ENCODE results near the gene DCAKD.

DNA sequence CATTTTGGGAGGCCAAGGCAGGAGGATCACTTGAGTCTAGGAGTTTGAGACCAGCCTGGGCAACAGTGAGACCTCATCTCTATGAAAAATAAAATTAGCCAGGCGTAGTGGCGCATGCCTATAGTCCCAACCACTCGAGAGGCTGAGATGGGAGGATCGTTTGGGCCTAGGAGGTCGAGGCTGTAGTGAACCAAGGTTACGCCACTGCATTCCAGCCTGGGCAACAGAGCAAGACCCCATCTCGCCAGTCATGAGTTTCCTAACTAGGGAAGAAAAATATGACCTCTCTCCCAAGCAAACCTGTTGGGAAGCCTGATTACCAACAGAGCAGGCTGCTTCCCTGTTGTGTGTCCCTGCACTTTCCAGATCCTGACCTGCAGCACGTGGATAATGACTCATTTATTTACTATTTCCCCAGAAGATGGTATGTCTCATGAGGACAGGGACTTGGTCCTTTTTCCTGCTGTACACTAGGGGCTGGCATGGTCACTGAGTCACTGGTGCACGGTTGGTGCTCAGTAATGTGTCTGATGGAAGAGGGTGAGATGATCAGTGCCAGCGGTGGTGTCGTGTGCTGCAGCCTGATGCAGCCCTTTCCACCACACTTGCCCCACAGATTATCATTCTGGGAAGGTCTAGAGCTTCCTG is 40.5 kb upstream of the DCAKD start:
- no peak for TF ChIP-seq POLR2A (IDR thresholded peaks at IDR 0.05)
- TF ChIP-seq CTCF (IDR thresholded peaks at IDR 0.05): no peak
